IMR-90 (cell line): Measurements from ENCODE around the gene MTMR1. TPM values are rescaled to one million over a fixed set of nuclear protein-coding genes. Genes with fewer than 3 reads are reported as not detected.

Source experiments
- ATAC-seq: fragments of 200-7000 bp; cut with Tn5 transposase; 2 replicates; pipeline ENCODE4 v1.9.1; 2020; ENCODE audit warnings: low read depth, mild to moderate bottlenecking, moderate library complexity
- BruUV-seq: library from RNA; stranded (reverse); fragments of 400-500 nt; replicated peaks from 2 replicates; lab custom pipeline; 2021; lab: Mats Ljungman, UMichigan
- CTCF ChIA-PET: fragments of 300-600 bp; formaldehyde crosslinking; extraction: SDS; loops from one replicate; lab custom pipeline; 2021; ENCODE audit warnings: antibody characterized with exemption; lab: Yijun Ruan, JAX
- POLR2A ChIA-PET: fragments of 300-600 bp; sonication (Branson Sonifier 250); formaldehyde crosslinking; loops from one replicate; lab custom pipeline; 2022; ENCODE audit warnings: antibody characterized with exemption; ENCODE audit not compliant: unreplicated experiment; lab: Charles Lee
- DNase-seq: peaks from one replicate; pipeline ENCODE4 v3.0.0; 2013
- H2AFZ ChIP-seq: replicated peaks from 2 replicates; pipeline ENCODE3; 2013; ENCODE audit warnings: low read length, mild to moderate bottlenecking; ENCODE audit not compliant: poor library complexity
- H2AK5ac ChIP-seq: 2 replicates; pipeline ENCODE4 v1.6.1; 2013; ENCODE audit warnings: low read depth, low read length, inconsistent platforms
- H2AK9ac ChIP-seq: replicated peaks from 2 replicates; pipeline ENCODE3; 2013; ENCODE audit warnings: mild to moderate bottlenecking, low read depth, low read length, moderate library complexity; ENCODE audit not compliant: poor library complexity
- H2BK120ac ChIP-seq: 2 replicates; pipeline ENCODE4 v1.6.1; 2013; ENCODE audit warnings: low read depth, low read length, inconsistent platforms
- H2BK15ac ChIP-seq: 3 replicates; pipeline ENCODE4 v1.6.1; 2013; ENCODE audit warnings: low read depth, low read length, inconsistent platforms
- H2BK20ac ChIP-seq: 2 replicates; pipeline ENCODE4 v1.6.1; 2013; ENCODE audit warnings: low read depth, mild to moderate bottlenecking, inconsistent platforms, low read length, moderate library complexity
- H2BK5ac ChIP-seq: 2 replicates; pipeline ENCODE4 v1.6.1; 2013; ENCODE audit warnings: mild to moderate bottlenecking, low read depth, low read length, inconsistent platforms; ENCODE audit not compliant: poor library complexity, severe bottlenecking
- H3K14ac ChIP-seq: replicated peaks from 2 replicates; pipeline ENCODE4 v1.6.1; 2013; ENCODE audit warnings: low read depth, low read length, inconsistent platforms
- H3K18ac ChIP-seq: 2 replicates; pipeline ENCODE4 v1.6.1; 2013; ENCODE audit warnings: low read depth, low read length, control low read depth
- H3K23ac ChIP-seq: 2 replicates; pipeline ENCODE4 v1.6.1; 2013; ENCODE audit warnings: low read depth, low read length, inconsistent platforms
- H3K27ac ChIP-seq: 2 replicates; pipeline ENCODE4 v1.5.1; 2013; ENCODE audit warnings: mild to moderate bottlenecking, control low read depth, low read length; ENCODE audit not compliant: insufficient read depth
- H3K27me3 ChIP-seq: 2 replicates; pipeline ENCODE4 v1.6.1; 2013; ENCODE audit warnings: low read length; ENCODE audit not compliant: control insufficient read depth, insufficient read depth
- H3K36me3 ChIP-seq: 2 replicates; pipeline ENCODE4 v1.6.1; 2013; ENCODE audit warnings: low read length, mixed read lengths; ENCODE audit not compliant: control insufficient read depth, insufficient read depth
- H3K4ac ChIP-seq: 2 replicates; pipeline ENCODE4 v1.6.1; 2013; ENCODE audit warnings: low read depth, low read length, inconsistent platforms
- H3K4me1 ChIP-seq: 2 replicates; pipeline ENCODE4 v1.6.1; 2013; ENCODE audit warnings: low read length, mixed read lengths; ENCODE audit not compliant: control insufficient read depth, insufficient read depth
- H3K4me2 ChIP-seq: 2 replicates; pipeline ENCODE4 v1.6.1; 2013; ENCODE audit warnings: low read depth, mild to moderate bottlenecking, control low read depth, low read length, moderate library complexity
- H3K4me3 ChIP-seq: 2 replicates; pipeline ENCODE4 v1.5.1; 2013; ENCODE audit warnings: low read depth, mild to moderate bottlenecking, control low read depth, low read length, moderate library complexity; ENCODE audit not compliant: insufficient read depth
- H3K56ac ChIP-seq: 2 replicates; pipeline ENCODE4 v1.6.1; 2013; ENCODE audit warnings: low read length, inconsistent platforms; ENCODE audit not compliant: insufficient read depth; ENCODE audit errors: extremely low read depth
- H3K79me1 ChIP-seq, 2 experiments: 2 replicates each; pipeline ENCODE4 v1.6.1; 2013; ENCODE audit warnings: low read length in 2 of 2, inconsistent platforms in 1 of 2, low read depth in 1 of 2
- H3K9ac ChIP-seq: 2 replicates; pipeline ENCODE4 v1.6.1; 2013; ENCODE audit warnings: low read depth, low read length, control low read depth
- H3K9me1 ChIP-seq: 2 replicates; pipeline ENCODE4 v1.6.1; 2013; ENCODE audit warnings: low read length, inconsistent platforms; ENCODE audit not compliant: insufficient read depth
- H3K9me3 ChIP-seq: 2 replicates; pipeline ENCODE4 v1.6.1; 2013; ENCODE audit warnings: low read length; ENCODE audit not compliant: control insufficient read depth, insufficient read depth
- H4K20me1 ChIP-seq: 2 replicates; pipeline ENCODE4 v1.6.1; 2013; ENCODE audit warnings: low read length, inconsistent platforms; ENCODE audit not compliant: insufficient read depth
- H4K5ac ChIP-seq: 2 replicates; pipeline ENCODE4 v1.6.1; 2013; ENCODE audit warnings: mild to moderate bottlenecking, low read depth, low read length, control low read depth
- H4K8ac ChIP-seq, 2 experiments: 2 replicates each; pipeline ENCODE4 v1.6.1; 2013; ENCODE audit warnings: low read depth in 2 of 2, low read length in 2 of 2, control low read depth in 1 of 2, inconsistent platforms in 1 of 2
- H4K91ac ChIP-seq: 2 replicates; pipeline ENCODE4 v1.6.1; 2013; ENCODE audit warnings: low read depth, low read length, inconsistent platforms; ENCODE audit not compliant: insufficient read depth
- FOS ChIP-seq: fragments of 150-350 bp; IDR thresholded peaks from 2 replicates; pipeline ENCODE4 v1.6.1; 2016; ENCODE audit warnings: low read depth, low read length
- POLR2A ChIP-seq: IDR thresholded peaks from 2 replicates; pipeline ENCODE4 v1.6.1; 2012; ENCODE audit warnings: mild to moderate bottlenecking, low read depth, low read length
- RFX5 ChIP-seq: IDR thresholded peaks from 2 replicates; pipeline ENCODE4 v1.8.0; 2012; ENCODE audit warnings: low read depth, mild to moderate bottlenecking, low read length, moderate library complexity
- dilution Hi-C: fragments of 300-500 bp; cut with HindIII; formaldehyde crosslinking; loops from one replicate; pipeline ENCODE4 v1.14.3; 2018; ENCODE audit warnings: low sequenced_read_pairs; ENCODE audit not compliant: unreplicated experiment
- in situ Hi-C: fragments of 300-500 bp; cut with MboI; formaldehyde crosslinking; loops from 3 replicates; pipeline ENCODE4 v1.14.3; 2019; ENCODE audit warnings: low sequenced_read_pairs, inconsistent platforms, mixed read lengths
- intact Hi-C: fragments of 100-400 bp; cut with micrococcal nuclease; formaldehyde crosslinking; loops from 2 replicates; pipeline ENCODE4 v1.10.0; 2022
- polyA plus RNA-seq, 3 experiments: library from polyadenylated mRNA; depleted of rRNA; stranded (reverse); fragments of >200 nt; gene quantifications; 2 replicates each; pipeline ENCODE4 v1.2.3, GENCODE V29; 2012; ENCODE audit warnings: low replicate concordance in 1 of 3
- total RNA-seq: library from RNA; depleted of rRNA; stranded (reverse); fragments of >200 nt; gene quantifications from 2 replicates; pipeline ENCODE4 v1.2.3, GENCODE V29; 2012

The MTMR1 gene
- total and polyA plus RNA-seq, 2 of the 4 experiments (the other 2 are of a cell fraction) = 19.0 to 28.8 TPM

- TF ChIP-seq RFX5 = no peak
- TF ChIP-seq POLR2A = no peak
These were observed 4.2 kb upstream of the MTMR1 start (continued) for GRCh38 chrX:150688911-150689451.

- H3K4me2 ChIP-seq = no peak overlapping the region
- peaks cover 2 to 12% of the 10 kb centered on the region in 2 experiments; a peak in 2 of 4 replicates for H3K79me1 ChIP-seq
- intact Hi-C loops (loop anchor here (5.0 kb wide), 1 partner anchor 392 kb away; no protein-coding TSS in a partner anchor), dilution Hi-C loops (no loop called here), in situ Hi-C loops (no loop called here)
- H3K14ac ChIP-seq = no peak overlapping the region; the same call in 1 of the 2 replicates
- ATAC-seq (peak; percentile 5; the same call in 1 of the 2 replicates), DNase-seq (peak; percentile 92)
- no peak overlapping the region; the same call in 1 of the 2 replicates for H2AK5ac ChIP-seq
- H3K4me1 ChIP-seq = peaks cover 10% of the 10 kb centered on the region
- H3K9ac ChIP-seq = no peak overlapping the region
- 0 out of 2 replicates have a peak, but pooled peaks cover 6% of the 10 kb centered on the region for H3K9me1 ChIP-seq
- no peak overlapping the region for H3K56ac ChIP-seq
- H3K27me3 ChIP-seq = no peaks in the 10 kb centered on the region
- no peak overlapping the region for H2AK9ac ChIP-seq
- H3K9me3 ChIP-seq = peaks cover 16% of the 10 kb centered on the region
- H2BK5ac ChIP-seq = peak overlapping the region; percentile 94
- no peak overlapping the region; the same call in 2 of the 3 replicates for H2BK15ac ChIP-seq
- POLR2A ChIA-PET = no interaction called here
- peak overlapping the region; percentile 15 to 59; a peak in 2 of 4 replicates for H4K8ac ChIP-seq
- H4K5ac ChIP-seq = peak overlapping the region; percentile 64; the same call in 1 of the 2 replicates
- H2BK20ac ChIP-seq = peak overlapping the region; percentile 89
- BruUV-seq = no TSS peak
- no peak for TF ChIP-seq POLR2A
- TF ChIP-seq FOS = peak; percentile 42; the same call in 1 of the 2 replicates
- H3K27ac ChIP-seq = peak overlapping the region; percentile 50; the same call in 1 of the 2 replicates
- H3K4ac ChIP-seq = no peak overlapping the region
- peak overlapping the region; percentile 74 for H2BK120ac ChIP-seq
- CTCF ChIA-PET = no interaction called here
- peak overlapping the region; percentile 84; the same call in 1 of the 2 replicates for H3K18ac ChIP-seq
- H4K91ac ChIP-seq = peak overlapping the region; percentile 66
- no peak overlapping the region for H2AFZ ChIP-seq
- H3K36me3 ChIP-seq = no peaks in the 10 kb centered on the region
- no peak overlapping the region for H3K4me3 ChIP-seq
- H3K23ac ChIP-seq = no peak overlapping the region
- no peaks in the 10 kb centered on the region for H4K20me1 ChIP-seq
These were observed 3.1 kb upstream of the MTMR1 start for GRCh38 chrX:150690126-150690525.
